IMR-90 (cell line): Measurements from ENCODE around the gene PCNX2.

Experiments used
- BHLHE40 ChIP-seq: fragments of 150-350 bp; IDR thresholded peaks from 2 replicates; pipeline ENCODE4 v1.6.1; 2016; ENCODE audit warnings: mild to moderate bottlenecking, low read depth, low read length
- CEBPB ChIP-seq: IDR thresholded peaks from 2 replicates; pipeline ENCODE4 v1.6.1; 2012; ENCODE audit warnings: low read depth, low read length, improper control_type of control experiment
- CHD1 ChIP-seq: IDR thresholded peaks from 2 replicates; pipeline ENCODE4 v1.6.1; 2012; ENCODE audit warnings: low read depth, low read length, improper control_type of control experiment
- CTCF ChIP-seq: conservative IDR thresholded peaks from 2 replicates; pipeline ENCODE4 v1.5.1; 2012; ENCODE audit warnings: mild to moderate bottlenecking, low read depth, low read length, improper control_type of control experiment
- MAFK ChIP-seq: IDR thresholded peaks from 2 replicates; pipeline ENCODE4 v1.6.1; 2012; ENCODE audit warnings: low read depth, low read length, improper control_type of control experiment
- MAZ ChIP-seq: IDR thresholded peaks from 2 replicates; pipeline ENCODE4 v1.6.1; 2012; ENCODE audit warnings: low read depth, mild to moderate bottlenecking, low read length, improper control_type of control experiment, moderate library complexity, borderline replicate concordance
- MXI1 ChIP-seq: IDR thresholded peaks from 2 replicates; pipeline ENCODE4 v1.6.1; 2012; ENCODE audit warnings: low read depth, mild to moderate bottlenecking, low read length, moderate library complexity, borderline replicate concordance
- NFE2L2 ChIP-seq: fragments of 150-350 bp; IDR thresholded peaks from 2 replicates; pipeline ENCODE4 v1.6.1; 2016; ENCODE audit warnings: low read depth, mild to moderate bottlenecking, low read length
- POLR2A ChIP-seq: IDR thresholded peaks from 2 replicates; pipeline ENCODE4 v1.6.1; 2012; ENCODE audit warnings: mild to moderate bottlenecking, low read depth, low read length
- RAD21 ChIP-seq: IDR thresholded peaks from 2 replicates; pipeline ENCODE4 v1.6.1; 2012; ENCODE audit warnings: low read length, improper control_type of control experiment
- RFX5 ChIP-seq: IDR thresholded peaks from 2 replicates; pipeline ENCODE4 v1.8.0; 2012; ENCODE audit warnings: low read depth, mild to moderate bottlenecking, low read length, moderate library complexity
- SMC3 ChIP-seq: fragments of 150-350 bp; IDR thresholded peaks from 2 replicates; pipeline ENCODE4 v1.6.1; 2016; ENCODE audit warnings: low read depth, mild to moderate bottlenecking, antibody characterized with exemption, low read length, moderate library complexity
- USF2 ChIP-seq: fragments of 150-350 bp; IDR thresholded peaks from 2 replicates; pipeline ENCODE4 v1.6.1; 2017; ENCODE audit warnings: mild to moderate bottlenecking, antibody characterized with exemption, low read length, low read depth

GRCh38 chr1:233127157-233127556, 168.4 kb downstream of the PCNX2 start:
- TF ChIP-seq CTCF (no peak), POLR2A (no peak), CEBPB (no peak), NFE2L2 (no peak), RAD21 (no peak), USF2 (no peak), SMC3 (no peak), RFX5 (no peak), MAFK (no peak), MAZ (no peak), CHD1 (no peak), MXI1 (no peak), BHLHE40 (no peak)
